ENCODE measurements around the gene ANKRD28. TPM values are rescaled to one million over a fixed set of nuclear protein-coding genes. Genes with fewer than 3 reads are reported as not detected.
"Not testable (repeated sequence)": the region's sequence is repeated elsewhere in the genome, so short reads cannot be mapped to it uniquely, and the experiment has no call there.

The ANKRD28 gene
- total RNA-seq, 1 donor from 2014 or later, result 70.9 TPM

DNA sequence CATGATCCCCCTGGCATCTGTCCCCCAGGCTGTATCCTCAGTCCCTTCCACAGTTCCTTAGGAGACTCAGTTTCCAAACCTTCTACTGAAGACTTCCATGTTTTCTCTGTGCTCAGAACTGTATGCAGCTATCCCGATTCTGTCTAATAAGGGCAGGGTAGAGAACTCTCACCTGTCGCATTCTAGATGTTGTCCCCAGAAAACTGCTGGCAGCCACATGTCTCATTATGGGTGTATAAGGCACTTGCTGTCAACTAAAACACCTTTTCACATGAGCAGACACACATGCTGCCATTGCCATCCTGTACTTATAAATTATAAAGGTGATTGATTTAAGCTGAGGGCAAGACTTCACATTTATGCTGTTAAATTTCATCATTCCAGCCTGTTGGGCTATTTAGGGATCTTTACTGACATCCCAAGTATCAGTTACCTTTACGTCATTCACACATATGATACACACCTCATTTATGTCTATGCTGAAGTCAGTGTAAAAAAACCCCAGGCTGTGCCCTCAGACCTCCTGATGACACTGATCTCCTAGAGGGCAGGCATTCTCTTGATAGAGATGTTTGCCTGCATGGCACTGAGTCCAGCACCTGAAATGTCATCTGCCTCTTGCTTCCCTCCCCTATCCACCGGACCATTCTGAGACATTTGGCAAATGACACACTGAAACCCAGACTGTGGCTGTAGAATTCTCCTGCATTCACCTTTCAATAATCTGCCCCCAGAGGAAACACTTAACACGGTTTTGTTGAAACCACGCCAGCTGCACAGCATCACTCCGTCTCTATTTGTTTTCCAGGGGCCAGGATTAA is 160.4 kb downstream of the ANKRD28 start:
- no peak for DNase-seq (ENCODE audit: low spot score)

DNA sequence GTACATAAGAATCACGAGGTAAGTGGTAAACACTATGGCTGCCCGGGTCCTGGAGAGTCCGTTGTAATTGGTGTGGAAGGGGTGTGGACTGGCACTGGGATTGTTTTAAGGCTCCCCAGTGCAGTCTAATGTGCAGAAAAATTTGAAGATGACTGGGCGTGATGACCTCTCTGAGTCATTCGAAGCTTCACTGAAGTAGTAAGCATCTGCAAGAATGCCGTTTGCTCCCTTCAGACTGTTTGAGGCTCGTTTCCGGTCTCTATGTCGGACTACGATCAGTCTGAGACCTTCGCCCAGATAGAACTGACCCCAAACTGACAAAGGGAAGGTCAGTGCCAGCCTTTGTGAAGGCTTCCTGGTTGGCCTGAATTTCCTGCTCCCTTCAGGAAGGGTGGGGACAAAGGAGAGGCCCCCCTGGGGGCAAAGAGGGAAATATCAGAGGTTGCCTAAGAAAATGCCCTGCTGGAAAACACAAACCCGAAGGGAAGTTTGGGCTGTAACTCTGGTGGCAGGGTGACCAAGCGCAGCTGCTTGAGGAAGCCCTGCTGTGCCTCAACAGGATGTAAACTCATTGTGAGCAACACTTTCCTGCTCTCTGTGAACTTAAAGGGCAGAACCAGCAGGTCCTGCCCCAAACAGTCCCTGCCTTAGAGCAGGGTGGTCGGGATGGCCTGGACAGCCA is 161.6 kb downstream of the ANKRD28 start:
- no peak for DNase-seq (ENCODE audit: low spot score)

DNA sequence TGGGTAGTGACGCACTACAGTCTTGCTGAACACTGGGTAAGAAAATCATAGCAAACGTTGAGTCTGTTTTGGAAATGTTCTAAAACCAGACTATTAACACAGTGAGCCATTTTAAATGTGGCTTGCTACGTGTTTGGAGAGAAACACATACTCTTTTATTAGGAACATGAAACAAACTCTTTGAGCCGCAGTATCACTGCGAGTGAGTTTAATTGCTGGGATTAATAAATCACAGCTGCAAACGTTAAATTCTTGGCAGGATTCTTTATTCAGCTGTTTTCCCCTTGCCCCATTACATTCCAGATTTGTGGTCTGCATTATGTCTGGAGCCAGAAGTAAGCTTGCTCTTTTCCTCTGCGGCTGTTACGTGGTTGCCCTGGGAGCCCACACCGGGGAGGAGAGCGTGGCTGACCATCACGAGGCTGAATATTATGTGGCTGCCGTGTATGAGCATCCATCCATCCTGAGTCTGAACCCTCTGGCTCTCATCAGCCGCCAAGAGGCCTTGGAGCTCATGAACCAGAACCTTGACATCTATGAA is 162.6 kb downstream of the ANKRD28 start:
- no peak for DNase-seq (ENCODE audit: low spot score)

DNA sequence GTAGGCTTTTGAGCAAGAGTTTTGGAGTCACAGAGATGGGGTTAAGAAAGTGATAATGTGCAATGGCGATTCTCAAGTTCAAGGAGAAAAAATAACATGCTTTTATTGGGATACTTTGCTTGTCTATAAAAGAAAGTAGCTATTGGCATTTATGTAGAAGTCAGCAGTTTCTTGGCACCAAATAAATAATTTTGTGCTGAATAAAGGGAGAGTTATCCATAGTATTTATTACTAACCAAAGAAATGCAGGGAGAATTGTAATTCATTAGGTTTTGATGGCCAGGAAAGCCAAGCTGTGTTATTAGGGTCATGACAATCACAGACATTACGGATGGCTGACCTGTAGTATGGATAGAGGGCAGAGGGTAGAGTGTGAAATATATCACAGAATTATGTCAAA is 163.1 kb downstream of the ANKRD28 start:
- DNase-seq (ENCODE audit: low spot score), result no peak

DNA sequence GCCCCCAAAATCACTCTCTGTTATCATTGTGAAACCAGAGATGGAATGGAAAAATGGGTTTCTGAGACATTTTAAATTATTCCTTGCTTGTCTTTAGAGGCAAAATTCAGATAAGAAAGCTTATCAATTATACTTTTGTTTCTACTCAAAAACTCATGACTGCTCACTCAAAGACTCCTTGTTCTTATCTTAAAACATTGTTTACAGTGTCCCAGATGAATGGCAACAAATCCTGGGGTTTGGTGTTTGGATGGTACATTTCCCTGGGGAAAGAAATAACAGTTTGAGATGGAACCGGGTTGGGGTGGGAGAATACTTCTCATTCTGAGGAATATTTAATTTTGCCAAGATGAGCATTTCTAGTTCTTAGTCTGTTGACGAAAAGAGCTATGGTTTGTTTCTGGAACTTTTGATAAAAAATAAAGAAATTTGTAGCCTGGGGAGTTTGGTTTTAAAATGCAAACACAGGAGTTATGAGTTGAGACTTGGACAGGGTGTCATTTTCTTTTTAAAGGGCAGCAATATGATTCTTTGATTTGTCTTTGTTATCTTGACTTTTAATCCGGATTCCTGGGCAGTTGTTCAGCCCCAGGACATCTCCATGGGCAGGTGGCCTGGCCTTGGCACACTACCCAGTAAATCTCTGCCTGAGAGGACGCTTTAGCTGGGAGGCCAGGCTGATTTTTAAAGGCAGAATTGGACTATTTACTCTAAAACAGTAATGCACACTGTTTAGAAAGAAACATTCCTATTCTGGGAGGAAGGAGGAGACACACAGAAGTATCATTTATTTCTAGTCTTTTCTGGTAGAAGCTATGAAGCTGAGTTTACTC is 163.8 kb downstream of the ANKRD28 start:
- no peak for DNase-seq (ENCODE audit: low spot score)

DNA sequence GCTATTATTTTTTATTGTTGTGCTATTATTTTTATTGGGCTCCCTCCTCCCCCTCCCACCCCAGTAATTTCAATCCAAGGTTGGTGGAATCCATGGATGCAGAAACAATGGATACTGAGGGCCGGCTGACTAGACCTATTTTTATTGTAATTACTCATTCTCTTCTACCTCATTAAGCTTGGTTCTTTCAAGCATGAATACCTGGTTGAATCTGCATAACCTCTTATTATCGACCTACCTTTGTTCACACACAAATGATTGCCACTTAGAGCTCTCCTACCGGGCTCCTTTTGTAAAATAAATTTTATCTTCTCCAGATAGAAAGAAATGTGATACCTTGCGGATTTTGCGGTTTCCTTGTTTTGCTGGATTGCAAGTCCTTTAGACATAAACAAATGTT is 164.6 kb downstream of the ANKRD28 start:
- DNase-seq (ENCODE audit: low spot score), result no peak

DNA sequence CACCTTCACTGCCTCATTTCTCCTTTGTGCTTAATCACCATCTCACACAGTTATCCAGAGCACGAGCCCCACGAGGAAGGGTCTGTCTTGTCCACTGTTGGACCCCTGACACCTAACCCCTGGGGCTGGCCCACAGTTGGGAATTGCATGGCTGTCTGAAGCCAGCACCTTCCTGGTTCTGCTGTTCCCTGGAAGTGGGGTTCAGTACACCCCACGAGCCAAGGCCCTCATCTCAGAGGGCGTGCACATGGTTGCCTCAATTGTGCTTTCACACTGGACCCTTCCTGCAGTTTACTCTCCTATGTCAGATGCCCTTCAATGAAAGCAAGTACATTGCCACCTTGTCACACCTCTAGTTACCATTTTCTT is 165.6 kb downstream of the ANKRD28 start:
- no peak for DNase-seq (ENCODE audit: low spot score)

DNA sequence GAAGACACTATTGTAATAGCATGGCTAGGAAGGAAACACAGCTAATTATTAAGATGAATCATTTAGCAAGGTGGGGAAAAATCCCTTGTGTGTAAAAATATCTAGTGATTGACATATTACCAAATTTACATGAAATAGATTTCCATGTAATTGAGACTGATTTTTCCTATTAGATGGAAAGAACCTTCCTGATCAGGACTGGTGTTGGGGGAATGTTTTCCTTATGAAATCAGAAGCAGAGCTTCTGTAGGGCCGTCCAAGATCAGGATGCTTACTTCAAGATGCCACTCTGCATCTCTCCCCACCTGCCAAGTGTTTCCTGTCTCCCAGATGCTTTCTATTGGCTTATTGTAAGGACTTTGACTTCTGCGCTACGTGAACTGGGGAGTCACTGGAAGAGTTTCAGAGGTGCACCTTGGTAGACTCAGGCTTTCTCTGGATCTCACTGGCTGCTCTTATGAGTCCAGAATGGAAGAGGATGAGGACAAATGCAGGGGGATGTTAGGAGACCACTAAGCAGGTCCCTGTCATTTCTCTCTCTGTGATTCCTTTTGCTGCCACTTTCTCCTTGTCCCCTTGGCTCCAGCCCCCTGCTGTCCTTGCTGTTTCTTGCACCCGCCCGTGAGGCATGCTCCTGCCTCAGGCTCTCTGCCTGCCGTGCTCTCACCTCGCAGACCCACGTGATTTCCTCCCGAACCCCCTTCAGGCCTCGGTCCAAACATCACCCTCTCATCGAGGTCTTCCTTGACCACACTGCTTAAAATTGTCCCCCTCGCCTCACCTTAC is 166.2 kb downstream of the ANKRD28 start:
- DNase-seq (ENCODE audit: low spot score), result no peak

DNA sequence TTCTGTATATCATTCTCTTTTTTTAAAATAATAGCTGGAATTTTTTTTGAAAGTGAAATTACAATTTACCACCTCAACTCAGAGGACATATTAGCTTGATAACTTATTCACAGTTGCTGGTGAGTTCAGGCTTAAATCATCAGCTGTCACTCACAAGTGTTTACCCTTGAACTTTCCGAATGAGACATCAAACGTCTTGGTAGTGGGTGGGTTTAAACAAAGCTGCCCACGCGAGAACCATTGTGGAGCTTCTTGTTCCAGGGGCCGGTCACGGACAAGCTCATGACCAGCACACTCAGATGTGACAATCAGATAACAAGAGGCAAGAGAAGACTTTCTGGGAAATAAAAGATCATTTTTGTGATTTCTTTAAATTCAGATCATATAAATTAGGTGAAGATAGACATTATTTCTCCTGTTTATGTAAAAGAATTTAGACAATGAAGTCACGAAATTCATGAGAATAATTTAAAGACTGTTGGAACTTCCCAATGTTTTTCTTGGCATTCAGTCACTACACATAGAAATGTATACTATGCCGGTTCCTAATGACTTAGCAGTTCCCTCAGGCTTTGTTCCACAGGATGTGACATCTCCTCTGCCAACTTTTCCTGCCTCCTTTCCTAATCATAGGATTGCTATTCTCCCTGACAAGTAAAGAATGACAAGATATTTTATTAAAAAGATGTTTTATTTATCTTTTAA is 167.0 kb downstream of the ANKRD28 start:
- DNase-seq (ENCODE audit: low spot score), result no peak

DNA sequence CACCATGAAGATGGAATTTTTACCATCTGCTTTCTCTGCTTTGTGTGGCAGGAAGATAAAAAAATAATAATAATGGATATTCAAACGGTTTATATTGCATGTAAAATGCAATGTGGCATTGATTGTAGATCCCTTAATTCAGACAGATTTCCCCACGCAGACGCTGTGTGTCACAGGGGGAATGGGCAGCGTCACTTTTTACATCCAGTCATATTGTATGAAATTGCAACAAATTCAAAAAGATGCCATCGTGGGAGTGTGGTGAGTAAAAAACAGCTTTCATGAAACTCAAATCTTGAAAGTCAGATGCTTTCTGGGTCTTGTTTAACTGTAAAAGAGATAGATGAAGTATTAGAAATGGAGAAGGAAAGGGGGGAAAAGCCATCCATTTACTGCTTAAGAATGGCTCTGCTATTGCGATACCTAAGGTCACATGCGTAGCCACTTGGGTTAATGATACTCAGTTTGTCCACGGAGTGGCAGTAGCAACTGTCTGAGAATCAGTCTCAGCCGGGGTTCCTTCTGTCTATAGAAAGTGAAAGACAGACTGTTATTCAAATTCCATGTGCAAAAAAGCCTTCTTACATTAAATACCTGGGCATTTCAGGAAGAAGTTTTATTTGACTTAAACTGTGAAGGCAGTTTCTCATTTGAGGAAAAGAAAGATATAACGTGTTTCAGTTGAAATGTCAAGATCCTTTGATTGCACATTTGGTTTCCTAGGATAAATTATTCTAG is 167.8 kb downstream of the ANKRD28 start:
- no peak for DNase-seq (ENCODE audit: low spot score)

DNA sequence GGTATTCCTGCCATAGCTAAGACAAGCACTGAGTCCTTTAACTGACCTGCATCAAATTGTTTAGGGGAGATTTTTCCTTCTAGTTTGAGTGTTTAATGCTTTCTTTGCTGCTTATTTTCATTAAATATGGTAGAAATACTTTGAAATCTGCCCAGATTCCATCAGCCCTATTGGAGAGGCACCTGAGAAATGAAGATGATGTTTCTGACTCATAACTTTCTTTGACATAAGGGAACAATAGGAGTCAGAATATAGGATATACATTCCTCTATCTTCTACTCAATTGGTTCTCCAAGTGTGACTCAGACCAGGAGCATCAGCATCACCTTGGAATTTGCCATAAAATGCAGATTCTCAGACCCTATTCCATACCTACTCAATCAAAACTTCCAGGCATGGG is 168.8 kb downstream of the ANKRD28 start:
- no peak for DNase-seq (ENCODE audit: low spot score)

DNA sequence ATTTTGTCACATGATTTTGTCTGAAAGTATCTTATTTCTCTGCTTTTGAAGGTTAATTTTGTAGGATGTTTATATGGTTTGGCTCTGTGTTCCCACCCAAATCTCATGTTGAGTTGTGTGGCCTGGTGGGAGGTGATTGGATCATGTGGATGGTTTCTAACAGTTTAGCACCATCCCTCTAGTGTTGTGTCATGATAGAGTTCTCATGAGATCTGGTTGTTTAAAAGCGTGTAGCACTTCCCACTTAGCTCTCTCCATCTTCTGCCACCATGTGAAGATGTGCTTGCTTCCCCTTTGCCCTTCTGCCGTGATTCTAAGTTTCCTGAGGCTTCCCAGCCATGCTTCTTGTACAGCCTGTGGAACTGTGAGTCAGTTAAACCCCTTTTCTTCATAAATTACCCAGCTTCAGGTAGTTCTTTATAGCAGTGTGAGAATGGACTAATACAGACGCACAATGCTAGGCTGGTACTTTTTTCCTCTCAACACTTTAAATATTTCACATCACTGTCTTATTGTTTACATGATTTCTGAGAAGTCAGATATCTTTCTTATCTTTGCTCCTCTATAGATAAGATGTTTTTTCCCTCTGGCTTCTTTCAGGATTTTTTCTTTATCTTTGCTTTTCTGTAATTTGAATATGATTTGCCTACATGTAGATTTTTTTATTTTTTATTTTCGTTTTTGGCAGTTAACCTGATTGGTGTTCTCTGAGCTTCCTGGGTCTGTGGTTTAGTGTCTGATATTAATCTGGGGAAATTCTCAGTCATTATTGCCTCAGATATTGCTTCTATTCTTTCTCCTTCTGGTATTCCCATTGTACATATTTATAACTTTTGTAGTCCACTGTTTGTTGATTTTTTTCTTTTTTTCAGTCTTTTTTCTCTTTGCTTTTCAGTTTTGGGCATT is 174.0 kb downstream of the ANKRD28 start:
- no peak for DNase-seq (ENCODE audit: low spot score)

DNA sequence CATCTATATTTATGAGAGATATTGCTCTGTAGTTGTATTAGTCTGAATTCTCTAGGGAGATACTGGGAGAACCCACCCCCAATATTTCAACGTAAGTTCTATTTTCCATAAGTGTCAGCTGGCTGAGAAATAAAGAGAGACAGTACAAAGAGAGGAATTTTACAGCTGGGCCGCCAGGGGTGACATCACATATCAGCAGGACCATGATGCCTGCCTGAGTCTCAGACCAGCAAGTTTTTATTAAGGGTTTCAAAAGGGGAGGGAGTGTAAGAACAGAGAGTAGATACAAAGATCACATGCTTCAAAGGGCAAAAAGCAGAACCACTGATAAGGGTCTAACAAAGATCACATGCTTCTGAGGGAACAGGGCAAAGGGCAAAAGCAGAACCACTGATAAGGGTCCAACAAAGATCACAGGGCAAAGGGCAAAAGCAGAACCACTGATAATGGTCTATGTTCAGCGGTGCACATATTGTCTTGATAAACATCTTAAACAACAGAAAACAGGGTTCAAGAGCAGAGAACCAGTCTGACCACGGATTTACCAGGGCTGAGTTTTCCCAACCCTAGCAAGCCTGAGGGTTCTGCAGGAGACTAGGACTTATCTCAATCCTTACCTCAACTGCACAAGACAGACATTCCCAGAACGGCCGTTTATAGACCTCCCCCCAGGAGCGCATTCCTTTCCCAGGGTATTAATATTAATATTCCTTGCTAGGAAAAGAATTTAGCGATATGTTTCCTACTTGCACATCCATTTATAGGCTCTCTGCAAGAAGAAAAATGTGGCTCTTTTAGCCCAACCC is 177.9 kb downstream of the ANKRD28 start:
- DNase-seq (ENCODE audit: low spot score), result not testable (repeated sequence)

All from mesenteric fat pad (tissue), 1 donor.